Esophagus muscularis mucosa (tissue), 4 donors: ENCODE results near the gene TRAF2. TPM values are rescaled to one million over a fixed set of nuclear protein-coding genes. Genes with fewer than 3 reads are reported as not detected.

Source experiments
- DNase-seq: peaks from one replicate; pipeline ENCODE4 v3.0.0-alpha.2; 2017; ENCODE audit errors: extremely low spot score
- H3K27ac ChIP-seq, 4 donors: fragments of 200-600 bp; sonication (generic); replicated peaks in 1 of 4; 1 replicate in 3 of 4; 2 replicates in 1 of 4; pipeline ENCODE4 v1.5.1; 2016 to 2019; ENCODE audit warnings: mild to moderate bottlenecking in 1 of 4
- H3K27me3 ChIP-seq, 4 donors: fragments of 200-600 bp; sonication (generic); one replicate each; pipeline versions ENCODE4 v1.5.1 to v1.6.0; 2016 to 2019
- H3K36me3 ChIP-seq, 4 donors: fragments of 200-600 bp; sonication (generic); one replicate each; pipeline ENCODE4 v1.5.1; 2016 to 2019
- H3K4me1 ChIP-seq, 4 donors: fragments of 200-600 bp; sonication (generic); one replicate each; pipeline ENCODE4 v1.5.1; 2016 to 2019
- H3K4me3 ChIP-seq, 4 donors: fragments of 200-600 bp; sonication (generic); 1 replicate in 2 of 4; 2 replicates in 2 of 4; pipeline ENCODE4 v1.5.1; 2016 to 2019; ENCODE audit warnings: mild to moderate bottlenecking in 4 of 4, moderate library complexity in 1 of 4
- H3K9me3 ChIP-seq, 4 donors: fragments of 200-600 bp; sonication (generic); 1 replicate in 3 of 4; 2 replicates in 1 of 4; pipeline ENCODE4 v1.5.1; 2016 to 2019
- CTCF ChIP-seq, 3 experiments: fragments of 200-600 bp in 2 of 3; fragments of 450-650 bp in 1 of 3; sonication (generic) in 2 of 3; IDR thresholded peaks; one replicate each; pipeline ENCODE4 v1.5.1; 2017 to 2019; ENCODE audit warnings: antibody characterized with exemption in 3 of 3, mild to moderate bottlenecking in 2 of 3, moderate library complexity in 1 of 3
- EP300 ChIP-seq: sonication (generic); formaldehyde crosslinking; IDR thresholded peaks from one replicate; pipeline ENCODE4 v1.6.1; 2017; ENCODE audit warnings: antibody characterized with exemption
- POLR2A ChIP-seq: fragments of 450-650 bp; IDR thresholded peaks from one replicate; pipeline ENCODE4 v1.6.1; 2017; ENCODE audit warnings: antibody characterized with exemption, moderate library complexity, mild to moderate bottlenecking, low read depth
- POLR2AphosphoS5 ChIP-seq, 2 donors: sonication (generic); formaldehyde crosslinking; IDR thresholded peaks; one replicate each; pipeline ENCODE4 v1.6.1; 2017; ENCODE audit warnings: antibody characterized with exemption in 2 of 2
- WGBS: methylation state at CpG from one replicate; pipeline ENCODE4 v1.1.5; 2018; 5-methylcytosine and 5-hydroxymethylcytosine counted together
- intact Hi-C: fragments of 100-400 bp; cut with DNase I; formaldehyde crosslinking; loops from one replicate; pipeline ENCODE4 v1.15.1; 2023
- total RNA-seq, 4 donors: library from RNA; depleted of rRNA; stranded (reverse); fragments of >200 nt; gene quantifications; one replicate each; pipeline versions ENCODE4 v1.1.0 to v1.2.1, GENCODE V29; 2016

TRAF2 gene
- total RNA-seq, 4 donors from 2014 or later: 6.6 to 15.5 (median 12.4) TPM

GRCh38 chr9:136968333-136969127, 82.2 kb downstream of the TRAF2 start:
- TF ChIP-seq CTCF (IDR thresholded peaks at IDR 0.05) (no peak), EP300 (no peak), POLR2AphosphoS5 (IDR thresholded peaks at IDR 0.05) (no peak), POLR2A (no peak)
- Histone ChIP-seq H3K36me3 (no peaks in the 10 kb centered on the region), H3K4me1 (peaks cover 7 to 19% (median 17%) of the 10 kb centered on the region in 4 donors), H3K27me3 (peaks cover 0 to 60% (median 0%) of the 10 kb centered on the region in 4 donors), H3K27ac (no peak overlapping the region), H3K9me3 (no peaks in the 10 kb centered on the region), H3K4me3 (no peak overlapping the region)
- 78% methylated on average over 8 of the region's 17 CpGs for WGBS
- intact Hi-C loops: no loop called here
- DNase-seq: no peak

- DNase-seq: no peak
- H3K4me3 ChIP-seq: no peak overlapping the region
- WGBS: 86% methylated on average over 3 of the region's 17 CpGs
- H3K27ac ChIP-seq: no peak overlapping the region
- TF ChIP-seq EP300: no peak
- no peak for TF ChIP-seq POLR2AphosphoS5 (IDR thresholded peaks at IDR 0.05)
- TF ChIP-seq POLR2A: no peak
- TF ChIP-seq CTCF (IDR thresholded peaks at IDR 0.05): no peak
- H3K9me3 ChIP-seq: no peaks in the 10 kb centered on the region
- no peaks in the 10 kb centered on the region for H3K36me3 ChIP-seq
- H3K27me3 ChIP-seq: peaks cover 0 to 55% (median 0%) of the 10 kb centered on the region in 4 donors
- H3K4me1 ChIP-seq: peaks cover 7 to 17% (median 14%) of the 10 kb centered on the region in 4 donors
- intact Hi-C loops: no loop called here
Measured at GRCh38 chr9:136969150-136969549, 82.8 kb downstream of the TRAF2 start.

- DNase-seq: no peak
- Histone ChIP-seq H3K27ac (no peak overlapping the region), H3K27me3 (peaks cover 0 to 53% (median 0%) of the 10 kb centered on the region in 4 donors), H3K36me3 (no peaks in the 10 kb centered on the region), H3K4me3 (no peak overlapping the region), H3K9me3 (no peaks in the 10 kb centered on the region), H3K4me1 (peaks cover 4 to 14% (median 10%) of the 10 kb centered on the region in 4 donors)
- intact Hi-C loops: no loop called here
- WGBS: 70% methylated on average over 4 of the region's 5 CpGs
- TF ChIP-seq EP300: no peak
- no peak for TF ChIP-seq POLR2AphosphoS5 (IDR thresholded peaks at IDR 0.05)
- no peak for TF ChIP-seq POLR2A
- TF ChIP-seq CTCF (IDR thresholded peaks at IDR 0.05): no peak
Measured at GRCh38 chr9:136969774-136970173, 83.5 kb downstream of the TRAF2 start.

- H3K27ac ChIP-seq: no peak overlapping the region
- no CpG with 5 or more reads among the region's 11 CpGs for WGBS
Measured at GRCh38 chr9:136970361-136970760, 84.0 kb downstream of the TRAF2 start.

More at GRCh38 chr9:136970361-136970760, 84.0 kb downstream of the TRAF2 start:
- no peaks in the 10 kb centered on the region for H3K36me3 ChIP-seq
- no peak for DNase-seq
- peaks cover 6 to 19% (median 13%) of the 10 kb centered on the region in 4 donors for H3K4me1 ChIP-seq
- peaks cover 0 to 48% (median 0%) of the 10 kb centered on the region in 4 donors for H3K27me3 ChIP-seq
- H3K4me3 ChIP-seq: no peak overlapping the region
- H3K9me3 ChIP-seq: no peaks in the 10 kb centered on the region
- intact Hi-C loops: no loop called here
- no peak for TF ChIP-seq CTCF (IDR thresholded peaks at IDR 0.05)
- TF ChIP-seq POLR2AphosphoS5 (IDR thresholded peaks at IDR 0.05): no peak
- TF ChIP-seq EP300: no peak
- no peak for TF ChIP-seq POLR2A
